Astrocyte of the cerebellum (primary cell): Measurements from ENCODE around the gene ATE1.

Experiments
- DNase-seq: peaks from one replicate; pipeline ENCODE4 v3.0.0-alpha.2; 2011; ENCODE audit warnings: low read depth
- H3K4me3 ChIP-seq: 2 replicates; pipeline ENCODE4 v1.5.1; 2011; ENCODE audit warnings: mild to moderate bottlenecking, low read depth, low read length, moderate library complexity
- in situ Hi-C: cut with HindIII; loops from 2 replicates; pipeline ENCODE4 v1.10.0; 2017; ENCODE audit warnings: low sequenced_read_pairs
- TF ChIP-seq, protein P1 (sequence below): IDR thresholded peaks from 2 replicates; pipeline ENCODE4 v1.5.1; 2012; ENCODE audit warnings: low read length, low read depth, moderate library complexity, mild to moderate bottlenecking; ENCODE audit errors: missing control alignments

The ATE1 gene

DNA sequence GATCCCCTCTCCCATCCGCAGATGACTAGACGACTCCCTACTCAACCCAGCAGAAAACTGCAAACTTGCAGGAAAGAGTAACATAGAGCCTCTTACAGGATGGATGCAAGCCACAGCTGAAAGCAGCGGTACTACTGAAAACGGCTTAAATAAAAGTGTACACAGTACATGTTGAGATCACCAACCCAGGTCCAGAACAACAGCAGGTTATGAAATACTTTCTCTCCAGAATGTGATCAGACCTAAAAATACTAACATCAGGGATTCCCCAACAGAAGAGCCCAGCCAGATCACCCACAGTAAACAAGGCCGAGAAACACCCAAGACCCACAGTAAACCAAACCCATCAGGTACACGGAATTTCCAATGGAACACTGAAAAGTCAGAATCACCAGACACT is 13.2 kb downstream of the ATE1 start:
- DNase-seq: no peak
- in situ Hi-C loops: no loop called here
- TF ChIP-seq, protein P1, sequence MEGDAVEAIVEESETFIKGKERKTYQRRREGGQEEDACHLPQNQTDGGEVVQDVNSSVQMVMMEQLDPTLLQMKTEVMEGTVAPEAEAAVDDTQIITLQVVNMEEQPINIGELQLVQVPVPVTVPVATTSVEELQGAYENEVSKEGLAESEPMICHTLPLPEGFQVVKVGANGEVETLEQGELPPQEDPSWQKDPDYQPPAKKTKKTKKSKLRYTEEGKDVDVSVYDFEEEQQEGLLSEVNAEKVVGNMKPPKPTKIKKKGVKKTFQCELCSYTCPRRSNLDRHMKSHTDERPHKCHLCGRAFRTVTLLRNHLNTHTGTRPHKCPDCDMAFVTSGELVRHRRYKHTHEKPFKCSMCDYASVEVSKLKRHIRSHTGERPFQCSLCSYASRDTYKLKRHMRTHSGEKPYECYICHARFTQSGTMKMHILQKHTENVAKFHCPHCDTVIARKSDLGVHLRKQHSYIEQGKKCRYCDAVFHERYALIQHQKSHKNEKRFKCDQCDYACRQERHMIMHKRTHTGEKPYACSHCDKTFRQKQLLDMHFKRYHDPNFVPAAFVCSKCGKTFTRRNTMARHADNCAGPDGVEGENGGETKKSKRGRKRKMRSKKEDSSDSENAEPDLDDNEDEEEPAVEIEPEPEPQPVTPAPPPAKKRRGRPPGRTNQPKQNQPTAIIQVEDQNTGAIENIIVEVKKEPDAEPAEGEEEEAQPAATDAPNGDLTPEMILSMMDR: no peak
- no peak overlapping the region for H3K4me3 ChIP-seq

- in situ Hi-C loops: no loop called here
- TF ChIP-seq, protein P1: no peak
Observed at GRCh38 chr10:121911421-121911697, 16.5 kb downstream of the ATE1 start.

DNA sequence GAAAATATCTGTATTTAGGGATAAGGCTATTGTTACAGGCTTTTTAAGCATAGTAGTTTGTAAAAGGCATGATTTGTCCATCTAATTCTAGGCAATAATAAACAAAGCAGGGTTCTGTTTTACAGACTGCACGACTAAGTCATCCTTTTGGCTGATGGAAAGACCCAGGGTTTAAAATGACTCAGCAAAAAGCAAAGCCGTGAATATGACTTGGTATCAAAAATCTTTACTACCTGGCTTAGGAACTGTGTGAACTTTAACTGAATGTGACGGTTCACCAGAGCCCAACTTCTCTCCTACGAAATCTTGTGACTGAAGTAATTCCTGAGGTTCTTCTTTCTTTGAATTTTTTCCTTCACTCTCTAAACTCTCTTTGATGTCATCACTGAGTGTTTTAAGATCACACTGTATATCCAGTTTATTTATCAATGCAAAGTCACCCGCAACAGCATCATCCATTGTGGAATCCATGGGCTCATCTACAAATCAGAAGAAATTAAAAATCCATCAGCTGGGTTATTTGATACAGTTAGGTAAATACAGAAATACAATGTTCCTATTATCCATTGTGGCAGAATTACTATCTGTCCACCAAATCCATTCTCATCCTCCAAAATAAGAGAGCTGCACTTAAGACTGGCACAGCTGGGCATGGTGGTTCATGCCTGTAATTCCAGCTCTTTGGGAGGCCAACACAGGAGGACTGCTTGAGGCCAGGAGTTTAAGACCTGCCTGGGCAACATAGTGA is 17.0 kb downstream of the ATE1 start:
- in situ Hi-C loops: no loop called here
- DNase-seq: no peak
- TF ChIP-seq, protein P1: no peak
- H3K4me3 ChIP-seq: no peak overlapping the region

More at GRCh38 chr10:121911421-121911697, 16.5 kb downstream of the ATE1 start:
- no peak for DNase-seq
- no peak overlapping the region for H3K4me3 ChIP-seq

DNA sequence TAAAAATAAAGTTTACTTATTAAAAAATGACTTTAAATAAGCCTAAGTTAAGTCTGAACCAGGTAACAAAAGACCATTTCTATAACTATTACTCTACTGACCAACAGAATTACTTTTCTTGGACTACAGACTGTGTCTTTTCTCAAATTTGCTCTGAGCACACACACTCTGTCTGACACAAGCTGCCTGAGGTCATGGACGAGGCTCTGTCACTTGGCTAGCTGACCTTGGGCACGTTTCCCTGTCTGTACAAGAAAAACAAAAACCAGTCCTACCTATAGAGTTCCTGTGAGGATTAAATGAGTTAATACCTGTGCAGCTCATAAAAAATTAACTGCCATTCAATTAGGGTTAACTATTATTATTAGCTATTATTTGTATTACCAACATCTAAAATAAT is 22.9 kb downstream of the ATE1 start:
- in situ Hi-C loops: no loop called here
- TF ChIP-seq, protein P1: no peak
- no peak for DNase-seq
- H3K4me3 ChIP-seq: no peak overlapping the region

DNA sequence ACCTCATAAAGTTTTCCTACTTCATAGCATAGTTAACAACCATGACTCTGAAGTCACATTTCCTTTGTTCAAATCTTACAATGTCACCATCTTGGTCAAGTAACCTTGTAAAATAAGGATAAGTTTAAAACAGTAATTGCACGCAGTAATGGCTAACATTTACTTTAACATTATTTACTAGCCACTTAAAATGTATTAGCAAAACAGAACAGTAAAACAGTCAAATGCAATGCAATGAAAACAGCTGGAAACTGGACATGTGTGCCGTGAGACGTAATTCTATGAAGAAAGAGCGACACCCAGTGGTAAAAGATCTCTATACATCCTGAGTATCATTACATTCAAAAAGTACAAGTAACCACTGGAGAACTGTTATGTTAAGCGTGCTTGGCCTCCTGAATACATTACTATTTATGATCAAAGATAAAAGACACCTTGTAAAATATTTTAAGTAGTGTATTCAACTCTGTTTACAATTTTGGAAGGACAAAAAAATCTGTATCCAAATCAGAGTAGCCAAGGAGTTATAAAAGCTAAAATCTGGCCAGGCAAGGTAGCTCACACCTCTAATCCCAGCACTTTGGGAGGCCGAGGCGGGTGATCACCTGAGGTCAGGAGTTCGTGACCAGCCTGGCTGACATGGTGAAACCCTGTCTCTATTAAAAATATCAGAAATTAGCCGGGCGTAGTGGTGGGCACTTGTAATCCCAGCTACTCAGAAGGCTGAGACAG is 27.2 kb downstream of the ATE1 start:
- TF ChIP-seq, protein P1: peak; percentile 66
- in situ Hi-C loops: no loop called here
- H3K4me3 ChIP-seq: no peak overlapping the region
- peak; percentile 63 for DNase-seq

GRCh38 chr10:121899727-121900126 is 28.1 kb downstream of the ATE1 start:
- in situ Hi-C loops: loop anchor here (10.0 kb wide), 1 partner anchor 955 kb away; no protein-coding TSS in a partner anchor
- TF ChIP-seq, protein P1: no peak
- peak; percentile 74 for DNase-seq
- no peak overlapping the region for H3K4me3 ChIP-seq
